Liver (tissue), 3 donors: ENCODE measurements around the gene GRAMD1A.

Source experiments
- ATF3 ChIP-seq: IDR thresholded peaks from 2 replicates; pipeline ENCODE4 v1.6.1; 2016; ENCODE audit warnings: antibody characterized with exemption
- CTCF ChIP-seq: fragments of 150-350 bp; IDR thresholded peaks from 2 replicates; pipeline ENCODE4 v1.5.1; 2017; ENCODE audit warnings: improper control_type of control experiment, low read depth, low read length; ENCODE audit not compliant: missing input control
- EGR1 ChIP-seq, 2 donors: IDR thresholded peaks; 2 replicates each; pipeline ENCODE4 v1.6.1; 2016 to 2018; ENCODE audit warnings: antibody characterized with exemption in 2 of 2, low read depth in 2 of 2
- GABPA ChIP-seq, 2 donors: IDR thresholded peaks in 1 of 2; conservative IDR thresholded peaks in 1 of 2; 2 replicates each; pipeline ENCODE4 v1.6.1; 2016; ENCODE audit warnings: antibody characterized with exemption in 2 of 2, mild to moderate bottlenecking in 1 of 2, moderate library complexity in 1 of 2
- HNF4A ChIP-seq, 2 donors: conservative IDR thresholded peaks; 2 replicates each; pipeline ENCODE4 v1.6.1; 2016; ENCODE audit warnings: antibody characterized with exemption in 2 of 2, mild to moderate bottlenecking in 2 of 2
- JUND ChIP-seq, 2 donors: IDR thresholded peaks; 2 replicates each; pipeline ENCODE4 v1.6.1; 2016; ENCODE audit warnings: antibody characterized with exemption in 2 of 2
- NR2F2 ChIP-seq: IDR thresholded peaks from 2 replicates; pipeline ENCODE4 v1.6.1; 2016; ENCODE audit warnings: antibody characterized with exemption
- RAD21 ChIP-seq, 2 donors: IDR thresholded peaks; 2 replicates each; pipeline ENCODE4 v1.6.1; 2016; ENCODE audit warnings: antibody characterized with exemption in 2 of 2, mild to moderate bottlenecking in 2 of 2
- REST ChIP-seq: IDR thresholded peaks from 2 replicates; pipeline ENCODE4 v1.6.1; 2016; ENCODE audit warnings: antibody characterized with exemption, mild to moderate bottlenecking
- RXRA ChIP-seq, 2 donors: IDR thresholded peaks; 2 replicates each; pipeline ENCODE4 v1.6.1; 2017 to 2018; ENCODE audit warnings: antibody characterized with exemption in 2 of 2, mild to moderate bottlenecking in 1 of 2
- SP1 ChIP-seq: IDR thresholded peaks from 2 replicates; pipeline ENCODE4 v1.6.1; 2018; ENCODE audit warnings: antibody characterized with exemption, mild to moderate bottlenecking
- YY1 ChIP-seq: IDR thresholded peaks from 2 replicates; pipeline ENCODE4 v1.6.1; 2016; ENCODE audit warnings: antibody characterized with exemption, mild to moderate bottlenecking
- TF ChIP-seq, protein P1 (sequence below): IDR thresholded peaks from 2 replicates; pipeline ENCODE4 v1.6.1; 2016; ENCODE audit warnings: antibody characterized with exemption
- TF ChIP-seq, protein P2 (sequence below): IDR thresholded peaks from 2 replicates; pipeline ENCODE4 v1.6.1; 2016; ENCODE audit warnings: antibody characterized with exemption
- donor health status: healthy.
- donor health status: healthy.

DNA sequence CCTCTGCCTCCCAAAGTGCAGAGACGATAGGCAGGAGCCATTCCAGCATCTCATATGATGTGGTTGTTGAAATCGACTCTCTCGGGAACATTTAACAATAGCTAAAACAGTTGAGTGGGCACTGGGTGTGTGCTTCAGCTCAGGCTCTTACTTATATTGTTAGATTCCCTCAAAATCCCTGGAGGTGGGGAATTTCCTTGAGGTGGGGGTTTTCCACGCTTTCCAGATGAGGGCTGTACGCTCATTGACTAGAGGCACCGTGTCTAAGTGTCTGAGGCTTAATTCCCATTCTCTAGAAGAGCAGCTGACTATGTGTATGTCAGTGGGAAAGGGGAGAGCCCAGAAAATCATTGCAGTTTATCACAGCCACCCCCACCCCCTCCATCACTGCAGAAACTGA, 10.8 kb upstream of the GRAMD1A start:
- TF ChIP-seq CTCF, result no peak
- TF ChIP-seq, protein P1, sequence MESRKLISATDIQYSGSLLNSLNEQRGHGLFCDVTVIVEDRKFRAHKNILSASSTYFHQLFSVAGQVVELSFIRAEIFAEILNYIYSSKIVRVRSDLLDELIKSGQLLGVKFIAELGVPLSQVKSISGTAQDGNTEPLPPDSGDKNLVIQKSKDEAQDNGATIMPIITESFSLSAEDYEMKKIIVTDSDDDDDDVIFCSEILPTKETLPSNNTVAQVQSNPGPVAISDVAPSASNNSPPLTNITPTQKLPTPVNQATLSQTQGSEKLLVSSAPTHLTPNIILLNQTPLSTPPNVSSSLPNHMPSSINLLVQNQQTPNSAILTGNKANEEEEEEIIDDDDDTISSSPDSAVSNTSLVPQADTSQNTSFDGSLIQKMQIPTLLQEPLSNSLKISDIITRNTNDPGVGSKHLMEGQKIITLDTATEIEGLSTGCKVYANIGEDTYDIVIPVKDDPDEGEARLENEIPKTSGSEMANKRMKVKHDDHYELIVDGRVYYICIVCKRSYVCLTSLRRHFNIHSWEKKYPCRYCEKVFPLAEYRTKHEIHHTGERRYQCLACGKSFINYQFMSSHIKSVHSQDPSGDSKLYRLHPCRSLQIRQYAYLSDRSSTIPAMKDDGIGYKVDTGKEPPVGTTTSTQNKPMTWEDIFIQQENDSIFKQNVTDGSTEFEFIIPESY, result no peak
- no peak for TF ChIP-seq GABPA (IDR thresholded peaks at IDR 0.05 in 1 of 2, conservative IDR thresholded peaks at IDR 0.05 in 1 of 2)
- TF ChIP-seq REST, result no peak
- TF ChIP-seq JUND (IDR thresholded peaks at IDR 0.05), result no peak
- no peak for TF ChIP-seq RAD21 (IDR thresholded peaks at IDR 0.05)
- TF ChIP-seq YY1, result no peak
- TF ChIP-seq, protein P2, sequence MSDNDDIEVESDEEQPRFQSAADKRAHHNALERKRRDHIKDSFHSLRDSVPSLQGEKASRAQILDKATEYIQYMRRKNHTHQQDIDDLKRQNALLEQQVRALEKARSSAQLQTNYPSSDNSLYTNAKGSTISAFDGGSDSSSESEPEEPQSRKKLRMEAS, result no peak
- no peak for TF ChIP-seq ATF3
- TF ChIP-seq EGR1 (IDR thresholded peaks at IDR 0.05; ENCODE audit: low read depth in 2 of 2), result no peak
- no peak for TF ChIP-seq RXRA (IDR thresholded peaks at IDR 0.05)
- TF ChIP-seq SP1, result no peak
- no peak for TF ChIP-seq NR2F2
- no peak for TF ChIP-seq HNF4A (conservative IDR thresholded peaks at IDR 0.05)
